Left lung (tissue), 10 donors: Measurements from ENCODE around the gene PTH1R. TPM values are rescaled to one million over a fixed set of nuclear protein-coding genes. Genes with fewer than 3 reads are reported as not detected.

ENCODE experiments used
- ATAC-seq: fragments of 200-7000 bp; cut with Tn5 transposase; one replicate; pipeline ENCODE4 v1.9.1; 2020; ENCODE audit warnings: moderate library complexity
- DNase-seq, 4 donors: peaks; one replicate each; pipeline ENCODE4 v3.0.0-alpha.2; 2013 to 2020
- H3K27ac ChIP-seq, 2 donors: fragments of 200-600 bp; sonication (generic) in 1 of 2; one replicate each; pipeline versions ENCODE4 v1.5.0 to v1.8.0; 2020 to 2021
- H3K27me3 ChIP-seq, 2 donors: fragments of 200-600 bp; sonication (generic) in 1 of 2; one replicate each; pipeline versions ENCODE4 v1.5.0 to v1.8.0; 2020 to 2021
- H3K36me3 ChIP-seq, 2 donors: fragments of 200-600 bp; sonication (generic) in 1 of 2; one replicate each; pipeline versions ENCODE4 v1.5.0 to v1.8.0; 2020 to 2021
- H3K4me1 ChIP-seq, 2 donors: fragments of 200-600 bp; one replicate each; pipeline ENCODE4 v1.8.0; 2021
- H3K4me3 ChIP-seq, 2 donors: fragments of 200-600 bp; sonication (generic) in 1 of 2; one replicate each; pipeline versions ENCODE4 v1.5.0 to v1.8.0; 2020 to 2021; ENCODE audit warnings: mild to moderate bottlenecking in 1 of 2
- H3K9me3 ChIP-seq, 2 donors: fragments of 200-600 bp; sonication (generic) in 1 of 2; one replicate each; pipeline versions ENCODE4 v1.5.0 to v1.8.0; 2020 to 2021
- intact Hi-C, 2 donors: fragments of 100-400 bp; cut with DNase I; formaldehyde crosslinking; loops; one replicate each; pipeline versions ENCODE4 v1.11.2 to v1.14.2; 2022
- polyA plus RNA-seq, 6 donors: library from polyadenylated mRNA; unstranded; fragments of 120-200 nt; gene quantifications; one replicate each; pipeline ENCODE4 v1.2.1, GENCODE V29; 2013; ENCODE audit not compliant: insufficient read length in 6 of 6
- total RNA-seq, 2 donors: library from RNA; stranded (reverse); fragmentation: NEBNext Ultra II Directional; extraction: Animal tissue kit (Norgen Biotek cat#: 25700); gene quantifications; one replicate each; pipeline ENCODE4 v1.2.1, GENCODE V29; 2021
- TF ChIP-seq, protein P1 (sequence below), 2 donors: fragments of 200-600 bp; sonication (generic) in 1 of 2; IDR thresholded peaks; one replicate each; pipeline versions ENCODE4 v1.5.0 to v1.8.0; 2021; ENCODE audit warnings: antibody characterized with exemption in 2 of 2
- donor health status: DM: no; HTN: yes; CAD: no.
- donor health status: DM: no; HTN: no; CAD: no.

Gene PTH1R
- total and polyA plus RNA-seq, 8 donors, result 12.0 to 131 (median 73.6) TPM

GRCh38 chr3:46905213-46905560 is 27.7 kb downstream of the PTH1R start:
- intact Hi-C loops, result loop anchor here in 1 of 2 donors (5.0 kb wide), 1 partner anchor 198 kb away; no protein-coding TSS in a partner anchor
- ATAC-seq (no peak), DNase-seq (peak in 1 of 4 donors; percentile 22)
- H3K27ac ChIP-seq, result no peak overlapping the region
- TF ChIP-seq, protein P1, sequence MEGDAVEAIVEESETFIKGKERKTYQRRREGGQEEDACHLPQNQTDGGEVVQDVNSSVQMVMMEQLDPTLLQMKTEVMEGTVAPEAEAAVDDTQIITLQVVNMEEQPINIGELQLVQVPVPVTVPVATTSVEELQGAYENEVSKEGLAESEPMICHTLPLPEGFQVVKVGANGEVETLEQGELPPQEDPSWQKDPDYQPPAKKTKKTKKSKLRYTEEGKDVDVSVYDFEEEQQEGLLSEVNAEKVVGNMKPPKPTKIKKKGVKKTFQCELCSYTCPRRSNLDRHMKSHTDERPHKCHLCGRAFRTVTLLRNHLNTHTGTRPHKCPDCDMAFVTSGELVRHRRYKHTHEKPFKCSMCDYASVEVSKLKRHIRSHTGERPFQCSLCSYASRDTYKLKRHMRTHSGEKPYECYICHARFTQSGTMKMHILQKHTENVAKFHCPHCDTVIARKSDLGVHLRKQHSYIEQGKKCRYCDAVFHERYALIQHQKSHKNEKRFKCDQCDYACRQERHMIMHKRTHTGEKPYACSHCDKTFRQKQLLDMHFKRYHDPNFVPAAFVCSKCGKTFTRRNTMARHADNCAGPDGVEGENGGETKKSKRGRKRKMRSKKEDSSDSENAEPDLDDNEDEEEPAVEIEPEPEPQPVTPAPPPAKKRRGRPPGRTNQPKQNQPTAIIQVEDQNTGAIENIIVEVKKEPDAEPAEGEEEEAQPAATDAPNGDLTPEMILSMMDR (IDR thresholded peaks at IDR 0.05), result no peak
- no peaks in the 10 kb centered on the region for H3K27me3 ChIP-seq
- H3K4me1 ChIP-seq, result peaks cover 15 to 22% of the 10 kb centered on the region in 2 donors
- H3K36me3 ChIP-seq, result no peaks in the 10 kb centered on the region
- no peak overlapping the region for H3K4me3 ChIP-seq
- H3K9me3 ChIP-seq, result no peaks in the 10 kb centered on the region

- H3K27me3 ChIP-seq, result no peaks in the 10 kb centered on the region
- intact Hi-C loops, result loop anchor here in 1 of 2 donors (5.0 kb wide), 1 partner anchor 199 kb away; no protein-coding TSS in a partner anchor
- TF ChIP-seq, protein P1 (IDR thresholded peaks at IDR 0.05), result no peak
- no peaks in the 10 kb centered on the region for H3K36me3 ChIP-seq
- no peak overlapping the region for H3K27ac ChIP-seq
- ATAC-seq, result no peak
- H3K4me3 ChIP-seq, result no peak overlapping the region
- H3K9me3 ChIP-seq, result no peaks in the 10 kb centered on the region
- peak in 1 of 4 donors; percentile 27 for DNase-seq
- peaks cover 15 to 22% of the 10 kb centered on the region in 2 donors for H3K4me1 ChIP-seq
Observed at GRCh38 chr3:46905661-46906451, 28.3 kb downstream of the PTH1R start.

DNA sequence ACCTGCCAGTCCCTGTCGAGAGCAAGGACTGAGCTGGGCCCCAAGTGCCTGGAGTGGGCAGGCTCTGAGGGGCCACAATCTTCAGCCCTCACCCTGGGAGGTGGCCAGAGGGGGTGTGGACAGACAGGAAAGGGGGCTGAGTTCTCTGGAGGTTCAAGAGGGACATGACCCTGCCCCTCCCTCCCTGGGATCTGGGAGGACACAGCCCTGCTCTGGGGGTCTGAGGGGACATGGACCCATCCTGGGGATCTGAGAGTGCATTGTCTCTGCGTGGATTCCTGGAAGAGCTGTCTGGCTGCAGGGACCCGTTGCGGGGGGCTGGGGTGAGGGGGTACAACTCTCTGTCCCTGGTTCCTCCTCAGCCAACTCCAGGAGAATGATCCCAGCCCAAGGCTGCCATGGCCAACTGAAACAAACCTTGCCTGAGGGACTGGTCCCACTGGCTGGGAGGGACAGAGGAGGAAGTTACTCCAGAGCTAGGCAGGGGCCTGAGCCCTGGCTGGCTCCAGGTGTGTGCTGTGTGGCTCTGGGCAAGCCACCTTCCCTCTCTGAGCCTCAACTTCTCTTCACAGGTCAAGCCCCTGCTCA is 29.0 kb downstream of the PTH1R start:
- TF ChIP-seq, protein P1 (IDR thresholded peaks at IDR 0.05), result no peak
- no peak overlapping the region for H3K4me3 ChIP-seq
- H3K27ac ChIP-seq, result no peak overlapping the region
- DNase-seq, result peak in 1 of 4 donors; percentile 23
- H3K36me3 ChIP-seq, result no peaks in the 10 kb centered on the region
- peaks cover 15 to 22% of the 10 kb centered on the region in 2 donors for H3K4me1 ChIP-seq
- no peak for ATAC-seq
- no peaks in the 10 kb centered on the region for H3K9me3 ChIP-seq
- no peaks in the 10 kb centered on the region for H3K27me3 ChIP-seq
- intact Hi-C loops, result loop anchor here in 1 of 2 donors (5.0 kb wide), 1 partner anchor 199 kb away; no protein-coding TSS in a partner anchor

GRCh38 chr3:46907271-46907670 is 29.8 kb downstream of the PTH1R start:
- intact Hi-C loops, result loop anchor here in 1 of 2 donors (5.0 kb wide), 1 partner anchor 200 kb away; no protein-coding TSS in a partner anchor

More at GRCh38 chr3:46907271-46907670, 29.8 kb downstream of the PTH1R start:
- H3K4me3 ChIP-seq, result no peak overlapping the region
- H3K27ac ChIP-seq, result no peak overlapping the region
- H3K9me3 ChIP-seq, result no peaks in the 10 kb centered on the region
- no peak for ATAC-seq
- H3K27me3 ChIP-seq, result no peaks in the 10 kb centered on the region
- no peaks in the 10 kb centered on the region for H3K36me3 ChIP-seq
- no peak for DNase-seq
- peaks cover 15 to 22% of the 10 kb centered on the region in 2 donors for H3K4me1 ChIP-seq
- TF ChIP-seq, protein P1 (IDR thresholded peaks at IDR 0.05), result no peak
